Measurements from ENCODE around the gene PRMT3. TPM values are rescaled to one million over a fixed set of nuclear protein-coding genes. Genes with fewer than 3 reads are reported as not detected.
"Not testable (repeated sequence)": the region's sequence is repeated elsewhere in the genome, so short reads cannot be mapped to it uniquely, and the experiment has no call there.

Gene PRMT3
- total RNA-seq, 3 donors from 2014 or later: 14.9 to 26.2 (median 18.4) TPM

DNA sequence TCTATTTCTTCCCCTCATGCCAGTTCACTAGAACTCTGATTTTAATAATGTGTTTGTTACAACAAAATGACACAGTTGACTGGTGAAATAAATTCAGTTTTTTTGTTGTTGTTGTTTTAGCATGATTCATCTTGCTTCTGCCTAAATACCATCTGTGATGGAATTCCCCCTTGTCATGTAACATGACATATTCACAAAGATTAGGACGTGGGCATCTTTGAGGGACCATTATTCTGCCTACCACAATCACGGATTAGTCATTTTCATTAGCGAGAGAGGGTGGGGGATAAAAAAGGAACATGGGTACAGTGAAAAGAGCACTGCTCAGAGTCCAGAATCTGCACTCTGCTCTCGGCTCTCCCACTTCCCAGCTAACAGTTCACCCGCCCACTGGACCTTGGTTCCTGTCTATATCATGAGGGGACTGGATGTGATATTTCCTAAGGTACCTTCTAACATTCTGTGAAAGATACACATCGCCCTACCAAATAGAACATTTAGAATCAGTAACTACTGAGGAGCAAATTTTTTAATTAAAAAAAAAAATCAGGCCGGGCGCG, 12.7 kb upstream of the PRMT3 start:
- Histone ChIP-seq H3K4me3 (no peak overlapping the region), H3K9me3 (no peaks in the 10 kb centered on the region), H3K36me3 (no peaks in the 10 kb centered on the region), H3K4me1 (no peaks in the 10 kb centered on the region), H3K27me3 (no peaks in the 10 kb centered on the region), H3K27ac (no peak overlapping the region)
- intact Hi-C loops (cut with DNase I; ENCODE audit: low total_unique reads): no loop called here
- no peak for DNase-seq (ENCODE audit: low spot score in 2 of 2)
- no peak for TF ChIP-seq POLR2A (IDR thresholded peaks at IDR 0.05)
- TF ChIP-seq, protein P1, sequence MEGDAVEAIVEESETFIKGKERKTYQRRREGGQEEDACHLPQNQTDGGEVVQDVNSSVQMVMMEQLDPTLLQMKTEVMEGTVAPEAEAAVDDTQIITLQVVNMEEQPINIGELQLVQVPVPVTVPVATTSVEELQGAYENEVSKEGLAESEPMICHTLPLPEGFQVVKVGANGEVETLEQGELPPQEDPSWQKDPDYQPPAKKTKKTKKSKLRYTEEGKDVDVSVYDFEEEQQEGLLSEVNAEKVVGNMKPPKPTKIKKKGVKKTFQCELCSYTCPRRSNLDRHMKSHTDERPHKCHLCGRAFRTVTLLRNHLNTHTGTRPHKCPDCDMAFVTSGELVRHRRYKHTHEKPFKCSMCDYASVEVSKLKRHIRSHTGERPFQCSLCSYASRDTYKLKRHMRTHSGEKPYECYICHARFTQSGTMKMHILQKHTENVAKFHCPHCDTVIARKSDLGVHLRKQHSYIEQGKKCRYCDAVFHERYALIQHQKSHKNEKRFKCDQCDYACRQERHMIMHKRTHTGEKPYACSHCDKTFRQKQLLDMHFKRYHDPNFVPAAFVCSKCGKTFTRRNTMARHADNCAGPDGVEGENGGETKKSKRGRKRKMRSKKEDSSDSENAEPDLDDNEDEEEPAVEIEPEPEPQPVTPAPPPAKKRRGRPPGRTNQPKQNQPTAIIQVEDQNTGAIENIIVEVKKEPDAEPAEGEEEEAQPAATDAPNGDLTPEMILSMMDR (IDR thresholded peaks at IDR 0.05): no peak

DNA sequence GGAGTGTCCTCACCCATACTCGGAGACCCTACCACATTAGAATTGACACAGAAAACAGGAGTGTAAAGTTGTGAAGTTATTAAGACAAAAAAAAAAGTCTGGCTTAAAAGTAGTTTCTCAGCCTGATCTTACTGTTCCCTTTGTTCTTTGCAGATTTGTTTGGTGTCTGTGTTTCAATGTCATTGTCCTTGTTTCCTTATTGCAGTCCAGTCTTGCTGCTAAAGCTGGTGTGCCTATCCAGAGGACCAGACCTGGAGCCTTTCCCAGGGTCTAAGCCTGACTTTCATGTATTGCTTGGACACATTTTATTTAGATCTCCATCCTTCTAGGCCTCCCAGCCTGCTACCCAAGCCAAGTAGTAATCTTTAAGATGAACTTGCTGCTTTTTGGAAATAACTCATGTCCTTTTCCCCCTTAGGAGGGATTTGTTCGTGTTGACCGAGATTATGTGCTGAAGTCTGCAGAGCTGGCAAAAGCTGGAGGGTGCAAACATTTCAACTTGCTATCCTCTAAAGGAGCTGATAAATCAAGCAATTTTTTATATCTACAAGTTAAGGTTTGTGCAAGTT, 11.3 kb upstream of the PRMT3 start:
- no peaks in the 10 kb centered on the region for H3K27me3 ChIP-seq
- no peak overlapping the region for H3K27ac ChIP-seq
- TF ChIP-seq, protein P1 (IDR thresholded peaks at IDR 0.05): no peak
- TF ChIP-seq POLR2A (IDR thresholded peaks at IDR 0.05): no peak
- TF ChIP-seq POLR2AphosphoS5 (IDR thresholded peaks at IDR 0.05): no peak
- DNase-seq (ENCODE audit: low spot score in 2 of 2): no peak
- H3K4me1 ChIP-seq: no peaks in the 10 kb centered on the region
- no peaks in the 10 kb centered on the region for H3K9me3 ChIP-seq
- no peaks in the 10 kb centered on the region for H3K36me3 ChIP-seq
- intact Hi-C loops (cut with DNase I; ENCODE audit: low total_unique reads): no loop called here
- H3K4me3 ChIP-seq: no peak overlapping the region

DNA sequence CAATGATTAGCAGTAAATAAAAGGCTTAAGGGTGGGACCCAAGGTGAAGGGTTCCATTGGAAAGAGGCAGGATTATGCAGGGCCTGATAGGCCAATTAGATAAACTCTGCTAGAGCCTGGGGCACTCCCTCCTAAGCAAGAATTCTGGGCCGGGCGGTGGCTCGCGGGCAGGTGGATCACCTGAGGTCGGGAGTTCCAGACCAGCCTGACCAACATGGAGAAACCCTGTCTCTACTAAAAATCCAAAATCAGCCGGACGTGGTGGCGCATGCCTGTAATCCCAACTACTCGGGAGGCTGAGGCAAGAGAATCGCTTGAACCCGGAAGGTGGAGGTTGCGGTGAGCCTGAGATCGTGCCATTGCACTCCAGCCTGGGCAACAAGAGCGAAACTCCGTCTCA, 1.5 kb upstream of the PRMT3 start:
- H3K4me3 ChIP-seq; H3K27me3 ChIP-seq; H3K27ac ChIP-seq; H3K9me3 ChIP-seq; intact Hi-C loops (cut with DNase I; ENCODE audit: low total_unique reads); DNase-seq (ENCODE audit: low spot score in 2 of 2); H3K36me3 ChIP-seq; H3K4me1 ChIP-seq: not testable (repeated sequence)

- DNase-seq (ENCODE audit: low spot score in 2 of 2): no peak
Observed at GRCh38 chr11:20388096-20389055, 860 bp downstream of the PRMT3 start.

DNA sequence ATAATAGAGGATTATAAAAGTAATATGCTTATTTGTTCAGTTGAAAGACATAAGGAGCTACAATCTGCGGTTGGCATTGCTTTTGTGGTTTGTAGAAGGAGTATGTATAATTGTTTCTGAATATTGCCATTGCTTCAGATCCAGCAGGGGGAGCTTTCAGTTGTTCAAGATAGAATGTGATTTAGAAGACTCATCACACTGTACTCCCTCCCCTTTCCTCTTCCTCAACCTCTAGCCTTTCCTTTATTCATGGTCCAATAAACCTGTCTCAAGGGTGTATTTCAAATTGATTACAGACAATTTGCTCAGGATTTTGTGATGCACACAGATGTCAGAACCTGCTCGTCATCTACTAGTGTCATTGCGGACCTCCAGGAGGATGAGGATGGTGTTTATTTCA, 9.8 kb downstream of the PRMT3 start:
- H3K27me3 ChIP-seq: no peaks in the 10 kb centered on the region
- no peaks in the 10 kb centered on the region for H3K36me3 ChIP-seq
- intact Hi-C loops (cut with DNase I; ENCODE audit: low total_unique reads): no loop called here
- no peaks in the 10 kb centered on the region for H3K4me1 ChIP-seq
- no peak overlapping the region for H3K27ac ChIP-seq
- no peaks in the 10 kb centered on the region for H3K9me3 ChIP-seq
- TF ChIP-seq, protein P1 (IDR thresholded peaks at IDR 0.05): peak in 1 of 3 donors; percentile 40
- no peak for TF ChIP-seq POLR2AphosphoS5 (IDR thresholded peaks at IDR 0.05)
- H3K4me3 ChIP-seq: no peak overlapping the region
- DNase-seq (ENCODE audit: low spot score in 2 of 2): no peak

More at GRCh38 chr11:20388096-20389055, 860 bp downstream of the PRMT3 start:
- TF ChIP-seq, protein P1 (IDR thresholded peaks at IDR 0.05): no peak
- TF ChIP-seq POLR2AphosphoS5 (IDR thresholded peaks at IDR 0.05) (no peak), POLR2A (IDR thresholded peaks at IDR 0.05) (no peak)
- Histone ChIP-seq H3K4me3 (peak overlapping the region; percentile 76 to 87 (median 79)), H3K4me1 (no peaks in the 10 kb centered on the region), H3K9me3 (no peaks in the 10 kb centered on the region), H3K27ac (peak overlapping the region; percentile 86 to 90), H3K27me3 (no peaks in the 10 kb centered on the region), H3K36me3 (no peaks in the 10 kb centered on the region)
- intact Hi-C loops (cut with DNase I; ENCODE audit: low total_unique reads): no loop called here

Data from breast epithelium (tissue), 4 donors.